ENCODE results near the gene ADGRE1.

Gene ADGRE1

DNA sequence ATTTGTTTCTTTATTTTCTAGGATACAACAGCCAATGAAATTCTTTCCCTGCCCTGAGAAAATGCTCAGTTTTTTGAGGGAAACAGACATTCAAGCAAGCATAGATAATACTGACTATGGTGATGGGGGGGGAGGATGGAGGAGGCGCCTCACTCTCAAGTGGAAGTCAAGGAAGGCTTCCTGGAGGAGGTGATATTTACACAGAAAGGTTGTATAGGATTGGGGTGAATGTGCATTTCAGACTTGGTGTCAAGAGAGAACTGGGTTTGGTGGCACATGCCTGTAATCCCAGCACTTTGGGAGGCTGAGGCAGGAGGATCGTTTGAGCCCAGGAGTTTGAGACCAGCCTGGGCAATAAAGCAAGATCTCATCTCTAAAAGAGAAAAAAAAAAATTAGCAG lies 12.2 kb upstream of the ADGRE1 start:
- DNase-seq (no peak), ATAC-seq (no peak)

DNA sequence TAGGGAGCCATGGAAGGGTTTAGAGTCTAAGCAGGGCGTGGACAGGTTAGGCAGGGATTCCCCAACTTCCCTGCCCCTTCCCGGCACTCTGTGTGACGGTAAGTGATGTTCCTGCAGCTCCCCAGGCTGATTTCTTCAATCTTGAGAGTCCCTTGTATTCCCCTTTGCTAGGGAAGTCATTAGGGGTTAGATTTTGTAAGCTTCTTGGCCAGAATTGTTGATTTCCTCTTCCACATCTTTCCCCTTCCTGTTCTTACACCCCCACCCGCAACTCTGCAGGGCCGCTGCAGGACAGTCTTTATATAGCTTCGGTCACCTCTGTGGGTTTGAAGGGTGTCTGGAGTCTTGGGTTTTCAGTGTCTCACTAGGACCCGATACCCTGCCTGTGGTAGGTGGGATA lies 10.6 kb upstream of the ADGRE1 start:
- DNase-seq (no peak), ATAC-seq (no peak)

DNA sequence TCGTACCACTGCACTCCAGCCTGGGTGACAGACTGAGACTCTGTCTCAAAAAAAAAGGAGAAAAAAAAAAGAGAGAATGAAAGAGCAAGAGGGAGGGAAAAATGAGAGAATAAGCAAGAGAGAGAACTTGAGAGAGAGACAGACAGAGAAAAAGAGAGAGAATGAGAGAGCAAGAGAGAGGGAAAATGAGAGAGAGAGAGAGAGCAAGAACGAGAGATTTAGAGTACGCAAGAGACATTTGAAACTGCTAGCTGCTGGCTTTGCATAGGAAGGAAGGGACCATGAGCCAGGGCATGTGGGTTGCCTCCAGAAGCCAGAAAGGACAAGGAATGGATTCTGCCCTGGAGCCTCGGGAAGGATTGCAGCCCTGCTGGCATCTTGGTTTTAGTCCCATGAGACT lies 9.6 kb upstream of the ADGRE1 start:
- DNase-seq = no peak
- no peak for ATAC-seq

DNA sequence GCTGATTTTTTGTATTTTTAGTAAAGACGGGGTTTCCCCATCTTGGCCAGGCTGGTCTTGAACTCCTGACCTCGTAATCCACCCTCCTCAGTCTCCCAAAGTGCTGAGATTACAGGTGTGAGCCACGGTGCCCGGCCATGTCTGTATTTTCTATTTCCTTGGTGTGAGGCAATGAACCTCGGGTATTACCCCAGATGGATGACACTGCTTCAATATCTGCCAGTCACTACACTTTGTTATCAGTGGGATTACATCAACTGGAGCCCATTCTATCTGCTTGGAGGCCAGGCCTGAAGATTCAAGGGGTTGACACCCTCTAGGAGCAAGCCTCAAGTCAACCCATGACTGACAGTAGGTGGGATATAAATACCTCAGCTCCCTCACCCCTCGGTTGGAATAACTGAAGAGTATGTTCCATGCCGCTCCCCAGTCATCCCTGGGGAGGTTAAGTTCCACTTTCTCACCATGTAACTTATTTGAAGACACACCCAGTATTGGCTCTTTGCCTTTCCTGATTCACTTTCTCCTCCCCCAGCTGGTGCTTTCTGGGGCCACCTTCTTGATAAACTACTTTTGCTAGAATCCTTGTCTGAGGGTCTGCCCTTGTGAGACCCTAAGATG lies 992 bp upstream of the ADGRE1 start:
- DNase-seq = no peak
- ATAC-seq = no peak

DNA sequence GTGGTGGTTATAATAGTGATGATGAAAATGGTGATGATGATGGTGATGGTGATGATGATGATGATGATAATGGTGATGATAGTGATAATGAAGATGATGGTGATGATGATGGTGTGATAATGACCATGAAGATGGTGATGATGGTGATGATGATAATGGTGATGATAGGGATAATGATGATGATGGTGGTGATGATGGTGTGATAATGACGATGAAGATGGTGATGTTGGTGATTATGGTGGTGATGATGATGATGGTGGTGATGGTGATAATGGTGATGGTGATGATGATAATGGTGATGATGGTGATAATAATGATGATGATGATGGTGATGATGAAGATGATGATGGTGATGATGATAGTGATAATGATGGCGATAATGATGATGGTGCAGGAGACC lies 1.6 kb downstream of the ADGRE1 start:
- ATAC-seq = no peak

DNA sequence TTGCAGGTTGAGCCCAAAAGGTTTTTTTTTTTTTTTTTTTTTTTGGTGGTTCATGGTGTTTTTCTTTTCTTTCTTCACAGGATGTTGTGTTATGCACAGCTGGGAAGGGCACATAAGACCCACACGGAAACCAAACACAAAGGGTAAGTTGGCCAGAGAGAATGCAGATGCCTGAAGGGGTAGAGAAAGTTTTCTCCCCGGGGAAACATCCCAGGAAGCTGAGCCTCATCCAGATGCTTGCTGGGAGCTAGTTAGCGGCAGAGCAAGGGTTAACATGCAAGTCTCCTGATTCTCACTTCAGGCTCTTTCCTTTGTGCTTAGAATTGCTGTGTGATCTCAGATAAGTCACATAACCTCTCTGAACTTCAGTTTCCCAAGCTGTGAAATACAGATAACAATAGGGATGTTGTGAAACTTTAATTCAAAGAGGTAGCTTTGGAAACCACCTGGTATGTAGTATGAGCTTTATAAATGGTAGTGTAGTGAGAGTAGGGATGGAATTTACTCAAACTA lies 3.1 kb downstream of the ADGRE1 start:
- DNase-seq (no peak), ATAC-seq (no peak)

More for the DNA sequence above, 1.6 kb downstream of the ADGRE1 start:
- DNase-seq = no peak

DNA sequence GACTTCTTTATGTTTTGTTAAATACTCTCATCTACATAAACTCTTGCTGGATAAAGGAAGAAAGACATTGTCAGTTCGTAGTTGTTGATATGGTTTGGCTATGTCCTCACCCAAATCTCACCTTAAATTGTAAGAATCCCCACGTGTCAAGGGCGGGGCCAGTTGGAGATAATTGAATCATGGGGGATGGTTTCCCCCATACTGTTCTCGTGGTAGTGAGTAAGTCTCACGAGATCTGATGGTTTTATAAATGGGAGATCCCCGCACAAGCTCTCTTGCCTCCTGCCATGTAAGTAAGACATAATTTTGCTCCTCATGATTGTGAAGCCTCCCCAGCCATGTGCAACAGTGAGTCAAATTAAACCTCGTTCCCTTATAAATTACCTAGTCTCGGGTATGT lies 3.6 kb downstream of the ADGRE1 start:
- DNase-seq = peak; percentile 35
- no peak for ATAC-seq

DNA sequence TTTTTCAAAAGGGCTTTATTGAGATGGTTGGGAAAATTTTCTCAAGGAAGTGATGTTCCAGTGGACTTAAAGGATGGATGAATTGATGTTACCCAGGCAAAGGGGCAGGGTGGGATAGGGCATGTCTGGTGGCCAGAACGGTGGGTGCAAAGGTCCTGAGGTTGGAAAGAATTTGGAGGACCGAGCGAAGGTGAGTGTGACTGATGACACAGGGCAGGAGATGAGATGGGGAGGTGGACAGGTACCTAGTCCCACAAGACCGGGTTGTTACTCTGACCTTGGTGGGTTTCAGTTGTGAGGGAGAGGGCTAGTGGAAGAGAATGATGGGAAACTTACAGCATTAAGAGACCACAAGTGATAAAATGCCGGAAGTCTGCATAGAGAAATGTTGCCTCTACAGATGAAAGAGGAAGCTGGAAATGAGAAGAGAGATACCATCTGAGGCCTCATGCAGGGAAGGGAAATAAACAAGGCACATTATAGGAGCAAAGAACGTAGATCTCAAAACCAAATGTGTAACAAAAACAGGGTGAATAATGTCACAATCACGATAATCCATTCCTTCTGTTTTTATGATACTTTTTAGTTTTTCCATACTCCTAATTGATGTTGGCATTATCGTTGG lies 4.5 kb downstream of the ADGRE1 start:
- no peak for DNase-seq
- ATAC-seq = no peak

DNA sequence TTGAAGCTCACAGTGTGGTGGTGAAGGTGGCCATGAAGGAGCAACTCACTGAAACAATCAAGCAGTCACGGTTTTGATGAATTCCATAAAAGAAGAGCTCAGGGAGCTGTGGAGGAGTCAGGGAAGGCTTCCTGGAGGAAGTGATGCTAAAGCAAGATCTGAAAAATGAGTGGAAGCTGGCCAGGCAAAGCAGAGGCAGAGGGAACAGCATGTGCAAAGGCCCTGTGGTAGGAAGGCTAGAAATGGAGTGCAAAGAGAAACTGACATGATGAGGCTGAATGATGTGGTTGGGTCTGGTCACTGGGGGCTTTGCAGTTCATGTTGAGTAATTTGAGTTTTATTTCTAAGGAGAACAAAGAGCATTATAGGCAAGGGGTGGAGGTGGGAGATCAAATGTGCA lies 6.9 kb downstream of the ADGRE1 start:
- DNase-seq (no peak), ATAC-seq (no peak)

DNA sequence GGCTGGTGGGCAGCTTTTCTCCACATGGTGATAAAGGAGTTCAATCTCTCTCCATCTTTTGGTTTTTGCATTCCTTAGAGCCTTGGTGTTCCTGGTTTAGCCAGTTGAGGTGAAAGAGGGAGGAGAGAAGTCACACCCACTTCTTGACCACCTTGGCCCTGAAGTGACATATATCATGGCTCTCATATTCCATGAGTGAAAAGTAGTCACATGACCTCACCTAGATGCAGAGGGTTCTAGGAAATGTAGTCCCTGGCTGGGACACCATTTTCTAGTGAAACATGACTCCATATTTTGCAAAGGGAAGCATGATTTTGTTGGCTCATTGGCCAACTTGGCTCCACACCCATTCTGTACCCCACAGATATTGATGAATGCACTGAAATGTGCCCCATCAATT lies 16.1 kb downstream of the ADGRE1 start:
- no peak for ATAC-seq
- DNase-seq = no peak

DNA sequence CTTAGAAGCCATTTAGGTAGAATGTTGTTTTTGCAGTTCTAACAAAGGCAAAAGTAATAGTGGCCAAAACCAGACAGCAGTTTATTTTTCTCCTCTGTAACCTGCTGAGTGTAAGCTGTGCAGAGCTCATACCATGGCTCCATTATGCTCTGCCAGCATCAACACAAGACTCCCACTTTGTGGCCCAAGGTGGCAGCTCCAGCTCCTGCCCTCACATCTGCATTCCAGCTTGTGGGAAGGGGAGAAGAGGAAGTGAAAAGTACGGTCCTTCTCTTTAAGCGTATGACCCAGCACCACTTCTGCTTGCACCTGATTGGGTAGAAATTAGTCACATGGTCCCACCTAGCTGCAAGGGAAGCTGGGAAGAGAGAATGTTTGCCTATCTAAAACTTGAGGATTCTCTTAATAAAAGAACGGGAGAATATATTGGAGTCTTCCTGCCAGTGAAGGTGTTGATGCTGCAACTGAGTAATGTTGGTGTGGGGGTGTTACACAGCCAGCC lies 19.2 kb downstream of the ADGRE1 start:
- no peak for DNase-seq
- no peak for ATAC-seq

DNA sequence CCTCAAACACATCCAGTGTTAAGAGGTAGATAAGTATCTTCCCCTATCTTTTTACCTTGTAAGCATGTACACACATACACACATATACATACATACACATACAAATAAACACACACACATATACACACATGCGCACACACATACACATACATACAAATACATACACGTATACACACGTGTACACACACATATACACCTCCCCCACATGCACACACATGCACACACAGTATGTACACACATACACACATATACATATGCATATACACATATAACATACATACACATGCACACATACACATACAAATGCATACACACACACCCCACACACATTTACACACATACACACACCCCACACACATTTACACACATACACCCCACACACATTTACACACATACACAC lies 24.1 kb downstream of the ADGRE1 start:
- DNase-seq (no peak), ATAC-seq (no peak)

DNA sequence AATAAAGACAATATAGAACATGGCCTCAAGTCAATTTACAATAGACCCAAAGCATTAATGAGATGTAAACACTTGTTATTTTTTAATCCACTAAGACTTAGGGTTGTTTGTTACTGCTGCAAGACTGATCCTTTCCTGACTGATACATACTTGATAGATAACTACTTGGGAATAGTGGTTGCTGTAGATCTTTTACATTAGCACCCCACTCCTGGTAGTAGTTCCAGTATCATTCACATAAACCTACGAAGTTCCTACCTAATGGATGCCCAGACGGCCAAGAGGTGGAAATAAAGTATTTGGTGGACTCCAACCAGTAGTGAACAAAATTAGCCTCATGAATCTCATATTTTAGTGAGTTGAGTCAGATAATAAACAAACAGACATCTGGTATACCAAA lies 26.9 kb downstream of the ADGRE1 start:
- DNase-seq = no peak
- ATAC-seq = no peak

DNA sequence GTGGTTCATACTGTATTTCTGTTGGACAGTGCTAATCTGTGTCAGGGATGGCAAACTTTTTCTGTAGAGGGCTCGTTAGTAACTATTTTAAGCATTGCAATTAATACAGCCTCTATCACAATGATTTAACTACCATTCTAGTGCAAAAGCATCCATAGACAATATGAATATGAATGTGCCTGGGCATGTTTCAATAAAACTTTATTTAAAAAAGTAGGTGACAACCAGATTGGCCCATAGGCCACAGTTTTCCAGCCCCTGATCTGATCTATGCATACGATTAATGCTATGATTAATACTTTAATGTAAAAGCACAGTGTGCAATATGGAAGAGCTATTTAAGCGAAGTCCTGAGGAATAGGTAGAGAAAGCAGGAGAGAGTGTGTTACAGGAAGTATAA lies 29.6 kb downstream of the ADGRE1 start:
- ATAC-seq = no peak
- no peak for DNase-seq

DNA sequence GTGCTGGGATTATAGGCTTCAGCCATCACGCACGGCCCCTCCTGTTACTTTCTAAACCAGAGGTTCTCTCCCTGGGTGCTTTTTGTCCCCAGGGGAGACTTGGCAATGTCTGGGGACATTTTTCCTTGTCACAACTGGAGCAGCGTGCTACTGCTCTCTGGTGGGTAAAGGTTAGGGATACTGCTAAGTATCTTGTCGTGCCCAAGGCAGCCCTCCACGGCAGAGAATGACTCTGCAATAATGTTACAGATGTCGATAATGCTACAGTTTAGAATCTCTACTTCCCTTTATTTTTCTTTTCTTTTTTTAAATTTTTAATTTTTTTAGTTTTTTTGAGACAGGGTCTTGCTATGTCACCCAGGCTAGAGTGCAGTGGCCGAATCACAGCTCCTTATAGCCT lies 38.0 kb downstream of the ADGRE1 start:
- no peak for ATAC-seq
- no peak for DNase-seq

DNA sequence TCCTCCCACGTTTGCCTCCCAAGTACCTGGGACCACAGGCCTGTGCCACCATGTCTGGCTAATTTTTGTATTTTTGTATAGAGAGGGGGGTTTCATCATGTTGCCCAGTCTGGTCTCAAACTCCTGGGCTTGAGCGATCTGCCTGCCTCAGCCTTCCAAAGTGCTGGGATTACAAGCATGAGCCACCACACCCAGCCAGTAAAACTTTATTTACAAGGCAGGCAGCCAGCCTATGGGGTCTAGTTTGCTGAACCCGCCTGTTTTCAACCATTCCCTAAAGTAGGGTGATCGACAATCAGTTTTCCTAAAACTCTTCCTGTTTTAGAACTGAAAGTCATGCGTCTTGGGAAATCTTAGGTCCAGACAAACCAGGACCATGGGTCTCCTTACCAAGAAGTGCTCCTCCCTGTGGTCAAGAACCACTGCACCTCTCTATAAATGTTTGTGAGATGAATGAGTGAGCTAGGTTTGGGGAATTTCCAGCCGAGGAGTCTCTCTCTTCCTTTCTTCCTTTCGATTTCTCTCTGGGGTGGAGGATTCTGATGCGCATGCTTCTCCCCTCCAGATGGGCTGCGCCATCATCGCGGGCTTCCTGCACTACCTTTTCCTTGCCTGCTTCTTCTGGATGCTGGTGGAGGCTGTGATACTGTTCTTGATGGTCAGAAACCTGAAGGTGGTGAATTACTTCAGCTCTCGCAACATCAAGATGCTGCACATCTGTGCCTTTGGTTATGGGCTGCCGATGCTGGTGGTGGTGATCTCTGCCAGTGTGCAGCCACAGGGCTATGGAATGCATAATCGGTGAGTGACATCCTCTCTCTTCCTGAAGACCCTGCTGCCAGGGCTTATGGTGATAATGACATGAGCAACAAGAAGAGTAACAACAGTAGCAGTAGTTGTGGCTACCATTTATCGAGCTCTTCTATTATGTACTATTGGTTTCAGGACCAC lies 38.7 kb downstream of the ADGRE1 start:
- DNase-seq = no peak

DNA sequence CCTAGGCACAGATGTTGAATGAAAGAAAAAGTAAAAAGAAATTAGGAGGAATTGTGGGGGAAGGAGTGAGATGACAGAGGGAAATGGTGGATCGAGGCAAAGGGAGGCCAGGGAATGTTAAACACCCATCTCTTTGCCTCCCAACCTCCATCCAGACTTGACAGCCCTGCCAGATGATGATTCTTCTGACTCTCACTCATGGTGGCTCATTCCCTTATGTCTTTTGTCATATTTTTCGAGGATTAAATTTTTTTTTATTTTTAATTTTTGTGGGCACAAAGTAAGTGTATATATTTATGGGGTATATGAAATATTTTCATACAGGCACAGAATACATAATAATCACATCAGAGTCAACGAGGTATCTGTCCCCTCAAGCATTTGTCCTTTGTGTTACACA lies 42.8 kb downstream of the ADGRE1 start:
- DNase-seq (no peak), ATAC-seq (no peak)

More for the DNA sequence above, 38.7 kb downstream of the ADGRE1 start:
- ATAC-seq = no peak

DNA sequence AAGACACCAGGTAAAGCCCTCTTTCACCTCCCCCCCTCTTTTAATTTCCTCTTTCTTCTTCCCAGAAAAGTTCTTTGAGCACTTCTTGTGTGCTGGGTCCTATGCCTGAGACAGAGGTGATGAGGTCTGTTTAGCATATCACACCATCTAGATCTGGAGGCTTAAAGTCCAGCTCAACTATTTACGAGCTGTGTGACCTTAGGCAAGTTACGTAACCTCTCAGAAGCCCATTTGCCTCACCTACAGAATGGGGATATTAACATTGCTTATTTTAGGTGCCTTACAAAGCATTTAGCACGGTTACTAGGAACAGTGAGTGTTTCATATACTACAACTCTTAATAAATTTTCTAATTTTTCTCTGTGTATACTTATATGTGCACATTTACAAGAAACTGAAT lies 47.7 kb downstream of the ADGRE1 start:
- DNase-seq = no peak
- no peak for ATAC-seq

DNA sequence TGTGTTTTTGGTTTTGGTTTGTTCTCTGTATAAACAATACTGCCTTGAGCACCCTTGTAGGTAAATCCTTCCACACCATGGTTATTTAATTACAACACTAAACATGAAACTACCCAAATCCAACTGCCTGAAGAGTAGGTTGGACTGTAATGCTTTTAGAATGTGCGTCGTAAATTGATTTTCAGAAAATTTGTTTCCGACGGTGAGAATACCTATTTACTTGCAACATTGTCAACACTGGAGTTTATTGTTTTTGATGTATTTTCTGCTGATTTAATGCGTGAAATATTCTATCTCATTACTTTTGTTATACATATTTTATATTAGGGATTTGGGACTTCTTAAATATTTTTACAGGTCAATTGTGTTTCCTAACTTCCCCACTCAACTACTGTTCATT lies 48.2 kb downstream of the ADGRE1 start:
- no peak for DNase-seq
- ATAC-seq = no peak

DNA sequence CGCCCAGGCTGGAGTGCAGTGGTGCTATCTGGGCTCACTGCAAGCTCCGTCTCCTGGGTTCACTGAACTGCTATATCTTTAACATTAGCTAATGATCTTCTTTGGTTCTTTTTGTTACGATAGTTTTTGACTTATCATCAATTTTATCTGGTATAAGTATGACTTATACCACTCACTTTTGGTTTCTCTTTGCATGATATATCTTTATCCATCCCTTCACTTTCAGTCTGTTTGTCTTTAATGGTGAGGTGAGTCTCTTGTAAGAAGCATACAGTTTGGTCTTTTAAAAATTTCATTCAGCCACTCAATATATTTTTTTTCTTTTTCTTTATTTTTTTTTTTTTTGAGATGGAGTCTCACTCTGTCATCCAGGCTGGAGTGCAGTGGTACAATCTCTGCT lies 58.4 kb downstream of the ADGRE1 start:
- ATAC-seq (no peak), DNase-seq (no peak)

DNA sequence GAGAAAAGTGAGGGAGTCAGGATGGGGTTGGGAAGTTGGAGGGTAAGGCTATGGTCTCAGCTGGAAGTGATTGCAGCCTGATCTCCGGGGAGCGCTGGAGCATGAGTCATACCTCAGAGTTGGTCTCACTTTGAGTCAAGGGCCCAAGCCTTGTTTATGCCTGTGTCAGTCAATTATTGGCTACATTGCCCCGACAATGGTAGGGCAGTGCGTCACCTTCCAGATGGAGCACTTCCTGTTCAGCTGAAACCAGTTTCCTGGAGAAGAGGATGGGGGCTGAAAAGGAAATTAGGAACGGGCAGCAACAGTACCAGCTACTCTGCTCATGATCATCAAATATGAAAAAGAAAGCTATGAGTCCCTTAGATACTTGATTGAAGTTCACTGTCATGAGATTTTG lies 60.4 kb downstream of the ADGRE1 start:
- DNase-seq = peak; percentile 60
- ATAC-seq = peak; percentile 94

DNA sequence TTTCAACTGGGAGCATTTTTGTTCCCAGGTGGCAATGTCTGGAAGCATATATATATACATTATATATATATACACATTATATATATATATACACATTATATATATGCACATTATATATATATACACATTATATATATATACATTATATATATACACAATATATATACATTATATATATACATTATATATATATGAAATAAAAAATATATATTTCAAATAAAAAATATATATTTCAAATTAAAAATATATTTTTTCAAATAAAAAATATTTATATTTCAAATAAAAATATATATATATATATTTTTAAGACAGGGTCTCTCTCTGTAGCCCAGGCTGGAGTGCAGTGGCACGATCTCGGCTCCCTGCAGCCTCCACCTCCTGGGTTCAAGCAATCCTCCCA lies 61.5 kb downstream of the ADGRE1 start:
- no peak for DNase-seq
- ATAC-seq = no peak

DNA sequence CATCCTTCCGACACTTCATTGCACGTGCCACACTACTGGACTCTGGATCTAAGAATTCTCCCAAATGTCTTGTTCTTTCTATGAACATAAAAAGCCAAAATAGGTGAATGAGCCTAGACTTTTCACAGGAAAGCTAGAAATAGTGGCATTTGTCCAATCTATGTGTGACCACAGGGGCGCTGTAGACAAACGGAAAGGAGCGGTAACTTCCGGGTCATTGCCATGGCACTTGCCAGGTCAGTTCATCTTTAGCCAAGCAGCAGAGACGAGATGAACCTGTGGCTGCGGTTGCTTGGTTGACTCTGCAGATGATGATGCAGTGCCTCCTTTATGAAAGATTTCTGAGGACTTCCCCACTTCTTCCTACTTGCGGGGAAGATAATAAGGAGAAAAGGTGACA lies 65.6 kb downstream of the ADGRE1 start:
- ATAC-seq (no peak), DNase-seq (no peak)

Data from stimulated activated naive CD8-positive, alpha-beta T cell treated with anti-CD3 and anti-CD28 coated beads, Interleukin-15, Interleukin-2, amounts not matched to agents 100 U/mL and 50 U/mL, for 24 hours (primary cell).